K562 (cell line): ENCODE data around the gene CETN2. TPM values are rescaled to one million over a fixed set of nuclear protein-coding genes. Genes with fewer than 3 reads are reported as not detected.
A peak's percentile ranks its signal among the peaks of the same experiment; 100 is the strongest.

ENCODE experiments used
- ASH1L ChIP-seq: fragments of 450-650 bp; IDR thresholded peaks from 2 replicates; pipeline ENCODE4 v1.6.1; 2018; ENCODE audit warnings: borderline replicate concordance, mild to moderate bottlenecking, low read depth; ENCODE audit not compliant: partially characterized antibody
- C11orf30 ChIP-seq: fragments of 450-650 bp; IDR thresholded peaks from 2 replicates; pipeline ENCODE4 v1.6.1; 2016; ENCODE audit warnings: low read depth, mild to moderate bottlenecking
- CAMTA2 ChIP-seq: fragments of 250-450 bp; sonication (Bioruptor Pico); conservative IDR thresholded peaks from 2 replicates; pipeline ENCODE4 v1.5.1; 2022
- CEBPB ChIP-seq: fragments of 450-650 bp; IDR thresholded peaks from 2 replicates; pipeline ENCODE4 v1.6.1; 2016; ENCODE audit warnings: missing genetic modification characterization, missing compliant biosample characterization
- CTBP1 ChIP-seq: fragments of 450-650 bp; IDR thresholded peaks from 2 replicates; pipeline ENCODE4 v1.6.1; 2016; ENCODE audit warnings: borderline replicate concordance
- FOXK2 ChIP-seq, 2 experiments: fragments of 450-650 bp; IDR thresholded peaks in 1 of 2; conservative IDR thresholded peaks in 1 of 2; 2 replicates each; pipeline ENCODE4 v1.6.1; 2016; ENCODE audit warnings: low read depth in 2 of 2, mild to moderate bottlenecking in 1 of 2
- HNRNPLL ChIP-seq: fragments of 200-400 bp; formaldehyde crosslinking; IDR thresholded peaks from 2 replicates; pipeline ENCODE4 v1.6.1; 2017; ENCODE audit warnings: low read length, low read depth, mild to moderate bottlenecking; ENCODE audit not compliant: poor library complexity, severe bottlenecking
- KAT8 ChIP-seq: fragments of 450-650 bp; IDR thresholded peaks from 2 replicates; pipeline ENCODE4 v1.6.1; 2016; ENCODE audit warnings: low read depth, mild to moderate bottlenecking
- MAFK ChIP-seq: IDR thresholded peaks from 2 replicates; pipeline ENCODE4 v1.6.1; 2011; ENCODE audit warnings: low read length, improper control_type of control experiment
- MBD2 ChIP-seq: sonication (generic); IDR thresholded peaks from 2 replicates; pipeline ENCODE4 v1.6.1; 2016; ENCODE audit warnings: low read depth, borderline replicate concordance
- MYNN ChIP-seq, 2 experiments: sonication (generic); formaldehyde crosslinking in 1 of 2; IDR thresholded peaks; 2 replicates each; pipeline versions ENCODE4 v1.5.0 to v1.6.1; 2016 to 2020; ENCODE audit warnings: antibody characterized with exemption in 1 of 2, missing genetic modification reagents in 1 of 2
- PATZ1 ChIP-seq: fragments of 250-450 bp; sonication (Bioruptor Pico); IDR thresholded peaks from 2 replicates; pipeline ENCODE4 v1.5.0; 2020; ENCODE audit warnings: mild to moderate bottlenecking, borderline replicate concordance
- POLR2G ChIP-seq: fragments of 200-400 bp; formaldehyde crosslinking; IDR thresholded peaks from 2 replicates; pipeline ENCODE4 v1.6.1; 2017; ENCODE audit warnings: low read depth, mild to moderate bottlenecking, antibody characterized with exemption, low read length, moderate library complexity
- RBFOX2 ChIP-seq: fragments of 200-400 bp; formaldehyde crosslinking; IDR thresholded peaks from 2 replicates; pipeline ENCODE4 v1.6.1; 2017; ENCODE audit warnings: low read depth, mild to moderate bottlenecking, low read length, moderate library complexity
- SP2 ChIP-seq: IDR thresholded peaks from 2 replicates; pipeline ENCODE4 v1.6.1; 2011; ENCODE audit warnings: mild to moderate bottlenecking, low read depth, low read length, moderate library complexity; ENCODE audit not compliant: poor library complexity, severe bottlenecking; ENCODE audit errors: extremely low read depth
- TBP ChIP-seq: optimal IDR thresholded peaks from 2 replicates; pipeline ENCODE3; 2011; ENCODE audit warnings: low read depth, low read length, improper control_type of control experiment
- TOE1 ChIP-seq, 2 experiments: fragments of 450-650 bp in 1 of 2; sonication (generic) in 1 of 2; formaldehyde crosslinking in 1 of 2; IDR thresholded peaks; 2 replicates each; pipeline versions ENCODE4 v1.7.1 to v1.8.0; 2016 to 2022; ENCODE audit warnings: borderline replicate concordance in 2 of 2, mild to moderate bottlenecking in 2 of 2, antibody characterized with exemption in 1 of 2, inconsistent platforms in 1 of 2, low read depth in 1 of 2, missing genetic modification reagents in 1 of 2, moderate library complexity in 1 of 2
- ZBTB8A ChIP-seq: fragments of 450-650 bp; IDR thresholded peaks from 2 replicates; pipeline ENCODE4 v1.6.1; 2018; ENCODE audit warnings: mild to moderate bottlenecking, moderate library complexity; ENCODE audit not compliant: partially characterized antibody
- ZNF3 ChIP-seq: fragments of 250-450 bp; sonication (Bioruptor Pico); IDR thresholded peaks from 2 replicates; pipeline ENCODE4 v1.5.0; 2021; ENCODE audit warnings: mild to moderate bottlenecking, moderate library complexity
- ZNF699 ChIP-seq: fragments of 250-450 bp; sonication (Bioruptor Pico); IDR thresholded peaks from 2 replicates; pipeline ENCODE4 v1.8.0; 2021; ENCODE audit warnings: mild to moderate bottlenecking, moderate library complexity; ENCODE audit not compliant: insufficient replicate concordance
- polyA plus RNA-seq, 8 experiments: library from polyadenylated mRNA; depleted of rRNA in 4 of 8; stranded (reverse) in 5 of 8; unstranded in 3 of 8; fragments of >200 nt; fragmentation: Nextera tagmentation in 2 of 8; fragmentation: Illumina TruSeq in 1 of 8; extraction: Ambion mirVana in 2 of 8; extraction: Trizol in 1 of 8; gene quantifications; 2 replicates each; pipeline versions ENCODE4 v1.2.1 to v1.2.3, GENCODE V29; 2011 to 2014; ENCODE audit warnings: inconsistent platforms in 1 of 8, missing spikeins in 1 of 8
- total RNA-seq, 7 experiments: library from RNA; depleted of rRNA in 6 of 7; stranded (reverse); fragments of >200 nt in 6 of 7; fragmentation: Illumina TruSeq in 2 of 7; extraction: Trizol in 2 of 7; gene quantifications; 2 replicates each; pipeline versions ENCODE4 v1.2.1 to v1.2.3, GENCODE V29; 2011 to 2021; ENCODE audit warnings: low replicate concordance in 1 of 7
- TF ChIP-seq, protein P1 (sequence below): fragments of 200-800 bp; sonication (Bioruptor generic); IDR thresholded peaks from 2 replicates; pipeline ENCODE4 v1.6.1; 2017; ENCODE audit warnings: missing genetic modification characterization, missing compliant biosample characterization
- TF ChIP-seq, protein P2 (sequence below): sonication (generic); formaldehyde crosslinking; IDR thresholded peaks from 2 replicates; pipeline ENCODE4 v1.5.0; 2020; ENCODE audit warnings: missing genetic modification reagents

CETN2 gene
- total and polyA plus RNA-seq, 9 of the 15 experiments (the other 6 are each of a cell fraction or from before 2014, with no cell fraction given) = 16.7 to 37.1 (median 27.6) TPM

GRCh38 chrX:152830312-152831305, at the start of gene CETN2, which contains the start of gene NSDHL (continued):
- TF ChIP-seq CEBPB (tag) (peak; percentile 94), ZNF699 (CRISPR knock-in tag) (no peak), HNRNPLL (peak; percentile 32), POLR2G (peak; percentile 95), C11orf30 (peak; percentile 85), MYNN (IDR thresholded peaks at IDR 0.05) (peak; percentile 74; the same call in 1 of the 2 replicates), MYNN (CRISPR knock-in tag; IDR thresholded peaks at IDR 0.05) (no peak), RBFOX2 (peak; percentile 92), MBD2 (peak; percentile 93), MAFK (no peak), ZBTB8A (no peak), FOXK2 (conservative IDR thresholded peaks at IDR 0.05 in 1 of 2, IDR thresholded peaks at IDR 0.05 in 1 of 2; ENCODE audit: low read depth in 2 of 2) (peak in 1 of 2 experiments; percentile 13; a peak in 2 of 4 replicates), ASH1L (peak; percentile 89), CAMTA2 (CRISPR knock-in tag) (no peak), PATZ1 (CRISPR knock-in tag) (no peak), TBP (peak; percentile 80), SP2 (peak; percentile 71), ZNF3 (CRISPR knock-in tag) (no peak), KAT8 (no peak), CTBP1 (0 out of 2 replicates have a peak, but pooled peaks have one; percentile 43), TOE1 (IDR thresholded peaks at IDR 0.05; ENCODE audit: borderline replicate concordance) (no peak; the same call in 1 of the 2 replicates), TOE1 (CRISPR knock-in tag; IDR thresholded peaks at IDR 0.05; ENCODE audit: borderline replicate concordance, low read depth) (no peak)
- TF ChIP-seq, protein P1, sequence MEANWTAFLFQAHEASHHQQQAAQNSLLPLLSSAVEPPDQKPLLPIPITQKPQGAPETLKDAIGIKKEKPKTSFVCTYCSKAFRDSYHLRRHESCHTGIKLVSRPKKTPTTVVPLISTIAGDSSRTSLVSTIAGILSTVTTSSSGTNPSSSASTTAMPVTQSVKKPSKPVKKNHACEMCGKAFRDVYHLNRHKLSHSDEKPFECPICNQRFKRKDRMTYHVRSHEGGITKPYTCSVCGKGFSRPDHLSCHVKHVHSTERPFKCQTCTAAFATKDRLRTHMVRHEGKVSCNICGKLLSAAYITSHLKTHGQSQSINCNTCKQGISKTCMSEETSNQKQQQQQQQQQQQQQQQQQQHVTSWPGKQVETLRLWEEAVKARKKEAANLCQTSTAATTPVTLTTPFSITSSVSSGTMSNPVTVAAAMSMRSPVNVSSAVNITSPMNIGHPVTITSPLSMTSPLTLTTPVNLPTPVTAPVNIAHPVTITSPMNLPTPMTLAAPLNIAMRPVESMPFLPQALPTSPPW (CRISPR knock-in tag) = peak; percentile 86
- TF ChIP-seq, protein P2, sequence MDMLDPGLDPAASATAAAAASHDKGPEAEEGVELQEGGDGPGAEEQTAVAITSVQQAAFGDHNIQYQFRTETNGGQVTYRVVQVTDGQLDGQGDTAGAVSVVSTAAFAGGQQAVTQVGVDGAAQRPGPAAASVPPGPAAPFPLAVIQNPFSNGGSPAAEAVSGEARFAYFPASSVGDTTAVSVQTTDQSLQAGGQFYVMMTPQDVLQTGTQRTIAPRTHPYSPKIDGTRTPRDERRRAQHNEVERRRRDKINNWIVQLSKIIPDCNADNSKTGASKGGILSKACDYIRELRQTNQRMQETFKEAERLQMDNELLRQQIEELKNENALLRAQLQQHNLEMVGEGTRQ (CRISPR knock-in tag) = no peak
